Fibroblast of skin of left biceps (primary cell): ENCODE results near the gene PTTG1IP.

Source experiments
- DNase-seq, 2 experiments: peaks; one replicate each; pipeline ENCODE4 v3.0.0-alpha.2; 2013; ENCODE audit warnings: low read depth in 2 of 2

PTTG1IP gene

GRCh38 chr21:44802396-44803153 lies 70.9 kb downstream of the PTTG1IP start:
- no peak for DNase-seq

- peak in 1 of 2 experiments; percentile 39 for DNase-seq
These were observed 71.8 kb downstream of the PTTG1IP start, which contains the start of gene UBE2G2 for GRCh38 chr21:44801468-44802395. Gene UBE2G2, minus strand, starts transcription at chr21:44801820. Its CDS starts 72 bp downstream, at chr21:44801748.

- no peak for DNase-seq
These were observed 72.5 kb downstream of the PTTG1IP start for GRCh38 chr21:44800971-44801467.

GRCh38 chr21:44800103-44800502 lies 73.4 kb downstream of the PTTG1IP start:
- DNase-seq: no peak

GRCh38 chr21:44799646-44800045 lies 73.8 kb downstream of the PTTG1IP start:
- no peak for DNase-seq
